K562 (cell line): Measurements from ENCODE around the gene ZCCHC14. TPM values are rescaled to one million over a fixed set of nuclear protein-coding genes. Genes with fewer than 3 reads are reported as not detected.

Experiments used
- ATAC-seq: fragments of 200-7000 bp; cut with Tn5 transposase; 3 replicates; pipeline ENCODE4 v1.9.1; 2020; ENCODE audit warnings: moderate library complexity
- BruUV-seq: library from RNA; stranded (reverse); fragments of 400-500 nt; replicated peaks from 2 replicates; lab custom pipeline; 2021; lab: Mats Ljungman, UMichigan
- CTCF ChIA-PET: fragments of 300-600 bp; formaldehyde crosslinking; extraction: SDS; loops from one replicate; lab custom pipeline; 2021; ENCODE audit warnings: low intra/inter-chr PET ratio; lab: Yijun Ruan, JAX
- POLR2A ChIA-PET: fragments of 300-600, 350-650 bp; sonication (Branson Sonifier 250); formaldehyde crosslinking; extraction: SDS; loops from one replicate; lab custom pipeline; 2021; ENCODE audit warnings: antibody characterized with exemption, inconsistent platforms; lab: Yijun Ruan, JAX
- DNase-seq, 4 experiments: peaks; one replicate each; pipeline versions ENCODE4 v3.0.0 to v3.0.0-alpha.2; 2011 to 2018; ENCODE audit warnings: low spot score in 3 of 4, mixed read lengths in 3 of 4; ENCODE audit errors: extremely low read depth in 1 of 4
- FAIRE-seq: peaks from 2 replicates; lab custom pipeline; 2011; peaks lifted over from hg19 to GRCh38; lab: Jason Lieb, UNC
- H2AFZ ChIP-seq: 2 replicates; pipeline ENCODE4 v1.6.0; 2011; ENCODE audit warnings: low read depth, low read length, control low read depth, inconsistent platforms
- H3K27ac ChIP-seq: fragments of 200-600 bp; 3 replicates; pipeline ENCODE4 v1.8.0; 2011; ENCODE audit warnings: low read depth, mild to moderate bottlenecking, control low read depth, inconsistent platforms, low read length, moderate library complexity, mixed read lengths; ENCODE audit errors: extremely low read depth
- H3K27me3 ChIP-seq, 2 experiments: fragments of 300-600 bp in 1 of 2; 2 replicates in 1 of 2; 3 replicates in 1 of 2; pipeline versions ENCODE4 v1.6.0 to v1.8.0; 2011; ENCODE audit warnings: inconsistent platforms in 2 of 2, low read length in 2 of 2, mild to moderate bottlenecking in 1 of 2, mixed read lengths in 1 of 2, moderate library complexity in 1 of 2; ENCODE audit not compliant: control insufficient read depth in 2 of 2, insufficient read depth in 2 of 2
- H3K36me3 ChIP-seq: fragments of 300-600 bp; 3 replicates; pipeline ENCODE4 v1.8.0; 2011; ENCODE audit warnings: mild to moderate bottlenecking, low read length, inconsistent platforms; ENCODE audit not compliant: control insufficient read depth, insufficient read depth
- H3K4me1 ChIP-seq, 2 experiments: fragments of 200-600 bp in 1 of 2; replicated peaks in 1 of 2; 2 replicates in 1 of 2; 3 replicates in 1 of 2; pipeline versions ENCODE4 v1.5.1 to v1.8.0; 2011; ENCODE audit warnings: inconsistent platforms in 2 of 2, low read length in 2 of 2, mild to moderate bottlenecking in 1 of 2, mixed read lengths in 1 of 2, moderate library complexity in 1 of 2; ENCODE audit not compliant: control insufficient read depth in 2 of 2, insufficient read depth in 2 of 2
- H3K4me2 ChIP-seq: 2 replicates; pipeline ENCODE4 v1.6.1; 2011; ENCODE audit warnings: low read length, control low read depth, inconsistent platforms, mixed read lengths; ENCODE audit not compliant: insufficient read depth
- H3K4me3 ChIP-seq: fragments of 200-600 bp; sonication (generic), shearing (Covaris generic); 2 replicates; pipeline ENCODE4 v1.5.1; 2016; ENCODE audit warnings: control low read depth, inconsistent platforms
- H3K79me2 ChIP-seq: fragments of 200-600 bp; 3 replicates; pipeline ENCODE4 v1.8.0; 2011; ENCODE audit warnings: low read length, inconsistent platforms; ENCODE audit not compliant: control insufficient read depth, insufficient read depth
- H3K9ac ChIP-seq, 2 experiments: 2 replicates each; pipeline versions ENCODE4 v1.6.0 to v1.6.1; 2011; ENCODE audit warnings: low read depth in 2 of 2, low read length in 2 of 2, control low read depth in 1 of 2, inconsistent platforms in 1 of 2, mild to moderate bottlenecking in 1 of 2, mixed read lengths in 1 of 2; ENCODE audit not compliant: insufficient read depth in 1 of 2
- H3K9me1 ChIP-seq: one replicate; pipeline ENCODE4 v1.6.0; 2011; ENCODE audit warnings: inconsistent platforms, mild to moderate bottlenecking, low read length, moderate library complexity; ENCODE audit not compliant: control insufficient read depth, insufficient read depth
- H3K9me3 ChIP-seq: replicated peaks from 2 replicates; pipeline ENCODE4 v1.5.1; 2011; ENCODE audit warnings: low read depth, low read length, inconsistent platforms; ENCODE audit not compliant: control insufficient read depth, insufficient read depth
- H4K20me1 ChIP-seq: replicated peaks from 2 replicates; pipeline ENCODE4 v1.6.1; 2011; ENCODE audit warnings: low read length, inconsistent platforms, mixed read lengths; ENCODE audit not compliant: control insufficient read depth, insufficient read depth
- BACH1 ChIP-seq: fragments of 200-800 bp; sonication (Bioruptor generic); IDR thresholded peaks from 2 replicates; pipeline ENCODE4 v1.6.1; 2016; ENCODE audit warnings: missing genetic modification characterization, missing compliant biosample characterization
- BCOR ChIP-seq: fragments of 450-650 bp; IDR thresholded peaks from 2 replicates; pipeline ENCODE4 v1.6.1; 2016
- GATAD2B ChIP-seq: fragments of 450-650 bp; IDR thresholded peaks from 2 replicates; pipeline ENCODE4 v1.6.1; 2017; ENCODE audit warnings: mild to moderate bottlenecking, borderline replicate concordance
- KAT8 ChIP-seq: fragments of 450-650 bp; IDR thresholded peaks from 2 replicates; pipeline ENCODE4 v1.6.1; 2016; ENCODE audit warnings: low read depth, mild to moderate bottlenecking
- MLX ChIP-seq, 2 experiments: fragments of 450-650 bp in 1 of 2; sonication (generic) in 1 of 2; formaldehyde crosslinking; conservative IDR thresholded peaks; 2 replicates each; pipeline versions ENCODE4 v1.4.0 to v1.8.1; 2020 to 2022; ENCODE audit warnings: mild to moderate bottlenecking in 1 of 2, missing genetic modification reagents in 1 of 2
- SNRNP70 ChIP-seq: fragments of 200-400 bp; formaldehyde crosslinking; optimal IDR thresholded peaks from 2 replicates; pipeline ENCODE3; 2017; ENCODE audit warnings: low read depth, low read length
- SP2 ChIP-seq: IDR thresholded peaks from 2 replicates; pipeline ENCODE4 v1.6.1; 2011; ENCODE audit warnings: mild to moderate bottlenecking, low read depth, low read length, moderate library complexity; ENCODE audit not compliant: poor library complexity, severe bottlenecking; ENCODE audit errors: extremely low read depth
- TAF15 ChIP-seq: fragments of 200-400 bp; formaldehyde crosslinking; IDR thresholded peaks from 2 replicates; pipeline ENCODE4 v1.6.1; 2017; ENCODE audit warnings: mild to moderate bottlenecking, low read depth, low read length, moderate library complexity
- THRAP3 ChIP-seq: fragments of 450-650 bp; IDR thresholded peaks from 2 replicates; pipeline ENCODE4 v1.6.1; 2016; ENCODE audit warnings: mild to moderate bottlenecking, inconsistent platforms, borderline replicate concordance
- ZKSCAN3 ChIP-seq: fragments of 250-450 bp; sonication (Bioruptor Pico); IDR thresholded peaks from 2 replicates; pipeline ENCODE4 v1.4.0; 2020
- ZMIZ1 ChIP-seq, 2 experiments: fragments of 150-350 bp in 1 of 2; IDR thresholded peaks; 2 replicates each; pipeline ENCODE4 v1.6.1; 2012 to 2016; ENCODE audit warnings: low read depth in 2 of 2, low read length in 2 of 2, mild to moderate bottlenecking in 1 of 2, moderate library complexity in 1 of 2
- ZNF212 ChIP-seq: fragments of 450-650 bp; formaldehyde crosslinking; IDR thresholded peaks from 2 replicates; pipeline ENCODE4 v1.4.0; 2020; ENCODE audit warnings: mild to moderate bottlenecking
- WGBS: fragments of 100-300 bp; shearing (Covaris generic); methylation state at CpG from one replicate; pipeline ENCODE4 v1.1.6; 2016; ENCODE audit warnings: low coverage, mixed read lengths; ENCODE audit not compliant: insufficient coverage; ENCODE audit errors: missing lambda C conversion rate; 5-methylcytosine and 5-hydroxymethylcytosine counted together
- in situ Hi-C: fragments of 300-500 bp; cut with MboI; formaldehyde crosslinking; loops from 4 replicates; pipeline ENCODE4 v1.15.0; 2018; ENCODE audit warnings: inconsistent platforms, mixed read lengths
- intact Hi-C: fragments of 100-400 bp; cut with micrococcal nuclease; formaldehyde crosslinking; loops from 2 replicates; pipeline ENCODE4 v1.14.2; 2022
- polyA plus RNA-seq, 8 experiments: library from polyadenylated mRNA; depleted of rRNA in 4 of 8; stranded (reverse) in 5 of 8; unstranded in 3 of 8; fragments of >200 nt; fragmentation: Nextera tagmentation in 2 of 8; fragmentation: Illumina TruSeq in 1 of 8; extraction: Ambion mirVana in 2 of 8; extraction: Trizol in 1 of 8; gene quantifications; 2 replicates each; pipeline versions ENCODE4 v1.2.1 to v1.2.3, GENCODE V29; 2011 to 2014; ENCODE audit warnings: inconsistent platforms in 1 of 8, missing spikeins in 1 of 8
- total RNA-seq, 7 experiments: library from RNA; depleted of rRNA in 6 of 7; stranded (reverse); fragments of >200 nt in 6 of 7; fragmentation: Illumina TruSeq in 2 of 7; extraction: Trizol in 2 of 7; gene quantifications; 2 replicates each; pipeline versions ENCODE4 v1.2.1 to v1.2.3, GENCODE V29; 2011 to 2021; ENCODE audit warnings: low replicate concordance in 1 of 7

ZCCHC14 gene
- total and polyA plus RNA-seq, 9 of the 15 experiments (the other 6 are each of a cell fraction or from before 2014, with no cell fraction given) = 1.5 to 12.4 (median 2.9) TPM

- in situ Hi-C loops = no loop called here
- BruUV-seq = no TSS peak
- Histone ChIP-seq H3K9ac (no peak overlapping the region), H3K4me2 (no peak overlapping the region), H3K27me3 (no peaks in the 10 kb centered on the region), H3K9me1 (no peaks in the 10 kb centered on the region), H3K9me3 (no peaks in the 10 kb centered on the region), H3K36me3 (peaks cover 29% of the 10 kb centered on the region; the same call in 2 of the 3 replicates)
- ATAC-seq = no peak
- CTCF ChIA-PET = no interaction called here
- TF ChIP-seq TAF15 = no peak
- TF ChIP-seq, all 486 proteins: peak for 0
- Histone ChIP-seq H3K4me3 (no peak overlapping the region), H4K20me1 (no peaks in the 10 kb centered on the region), H3K27ac (no peak overlapping the region), H2AFZ (no peak overlapping the region), H3K4me1 (peaks cover 0 to 6% of the 10 kb centered on the region in 2 experiments; a peak in 3 of 5 replicates), H3K79me2 (no peaks in the 10 kb centered on the region)
- no peak for FAIRE-seq
- POLR2A ChIA-PET = no interaction called here
- 88% methylated on average over 15 of the region's 15 CpGs for WGBS
- no peak for DNase-seq
- intact Hi-C loops = no loop called here
Observed at GRCh38 chr16:87423429-87423828, 69.4 kb downstream of the ZCCHC14 start.

GRCh38 chr16:87422106-87422505 lies 70.7 kb downstream of the ZCCHC14 start:
- ATAC-seq (no peak), FAIRE-seq (no peak), DNase-seq (no peak)
- POLR2A ChIA-PET = interaction anchor here (0.6 kb wide), 1 partner anchor 12 kb away, joined by 4 read pairs; no protein-coding TSS in a partner anchor
- no peak overlapping the region for H3K9ac ChIP-seq
- in situ Hi-C loops = no loop called here
- WGBS = 84% methylated on average over 11 of the region's 11 CpGs
- no peak overlapping the region for H3K4me3 ChIP-seq
- H3K36me3 ChIP-seq = peaks cover 40% of the 10 kb centered on the region; the same call in 2 of the 3 replicates
- no peaks in the 10 kb centered on the region; a peak in 1 of 5 replicates for H3K27me3 ChIP-seq
- no peak overlapping the region for H2AFZ ChIP-seq
- intact Hi-C loops = no loop called here
- peaks cover 0 to 10% of the 10 kb centered on the region in 2 experiments; a peak in 3 of 5 replicates for H3K4me1 ChIP-seq
- H3K9me3 ChIP-seq = no peaks in the 10 kb centered on the region
- CTCF ChIA-PET = no interaction called here
- H3K79me2 ChIP-seq = no peaks in the 10 kb centered on the region
- H3K4me2 ChIP-seq = no peak overlapping the region
- H4K20me1 ChIP-seq = 0 out of 2 replicates have a peak, but pooled peaks cover 4% of the 10 kb centered on the region
- no peak overlapping the region for H3K27ac ChIP-seq
- peaks cover 4% of the 10 kb centered on the region for H3K9me1 ChIP-seq
- BruUV-seq = no TSS peak
- TF ChIP-seq ZNF212 (CRISPR knock-in tag) (no peak), THRAP3 (no peak), KAT8 (no peak), SP2 (no peak), SNRNP70 (no peak), BCOR (no peak), ZKSCAN3 (CRISPR knock-in tag) (no peak), GATAD2B (no peak), MLX (CRISPR knock-in tag; conservative IDR thresholded peaks at IDR 0.05) (no peak), ZMIZ1 (IDR thresholded peaks at IDR 0.05; ENCODE audit: low read depth in 2 of 2, low read length in 2 of 2) (no peak), BACH1 (tag) (no peak)
